ENCODE results near the gene PRRT4. TPM values are rescaled to one million over a fixed set of nuclear protein-coding genes. Genes with fewer than 3 reads are reported as not detected.

The PRRT4 gene
- total RNA-seq, 1 experiment from 2014 or later, result 0.24 TPM

DNA sequence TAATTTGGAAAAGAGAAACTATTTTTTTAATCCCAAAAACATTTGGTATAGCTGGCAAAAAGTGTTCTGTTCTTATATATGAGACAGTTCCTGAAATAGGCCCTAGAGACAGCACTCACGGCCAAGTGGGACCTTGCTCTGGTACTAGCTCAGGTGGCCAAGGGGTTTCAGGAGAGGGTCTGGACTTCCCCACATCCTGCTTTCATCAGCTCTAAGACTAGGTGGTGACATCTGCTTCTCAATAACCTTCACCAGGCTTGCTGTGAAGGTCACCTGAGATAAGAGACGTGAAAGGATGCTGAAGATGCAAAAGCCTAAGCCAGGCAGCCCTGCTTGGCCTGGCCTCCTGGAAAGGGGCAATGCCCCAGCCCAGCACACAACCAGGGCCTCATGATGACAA, 58.4 kb downstream of the PRRT4 start:
- Mint-ChIP-seq H3K27ac (no peak overlapping the region), H3K36me3 (ENCODE audit: insufficient read depth in 1 of 3, low read depth in 3 of 3) (peaks cover 20 to 47% (median 34%) of the 10 kb centered on the region in 3 experiments), H3K4me1 (peaks cover 33 to 35% of the 10 kb centered on the region in 2 experiments), H3K9me3 (peaks cover 0 to 1% of the 10 kb centered on the region in 2 experiments; a peak in 2 of 5 replicates), H3K4me3 (no peak overlapping the region), H3K27me3 (ENCODE audit: low read depth) (no peaks in the 10 kb centered on the region)
- Histone ChIP-seq H3T11ph (ENCODE audit: low read length) (no peak overlapping the region), H2BK12ac (ENCODE audit: insufficient read length, low read depth, low read length) (no peak overlapping the region), H3K79me2 (ENCODE audit: insufficient read depth, low read length) (no peaks in the 10 kb centered on the region), H3K4me2 (ENCODE audit: insufficient read depth, insufficient read length, low read length) (no peak overlapping the region), H3K23me2 (ENCODE audit: insufficient read length, low read depth, low read length, poor library complexity, severe bottlenecking) (no peaks in the 10 kb centered on the region), H2BK15ac (ENCODE audit: low read depth, low read length) (no peak overlapping the region), H3K18ac (ENCODE audit: insufficient read length, low read depth, low read length) (no peak overlapping the region), H3K27me3 (ENCODE audit: insufficient read depth, low read length) (no peaks in the 10 kb centered on the region), H2AK5ac (ENCODE audit: insufficient read length, low read length) (no peak overlapping the region), H4K91ac (ENCODE audit: insufficient read length, low read depth, low read length) (no peak overlapping the region), H2BK120ac (ENCODE audit: low read depth, low read length, poor library complexity, severe bottlenecking) (no peak overlapping the region), H2BK5ac (ENCODE audit: insufficient read length, low read length) (no peak overlapping the region), H2AFZ (ENCODE audit: low read length) (no peak overlapping the region), H3K79me1 (ENCODE audit: insufficient read depth, low read depth, low read length, poor library complexity, severe bottlenecking) (no peaks in the 10 kb centered on the region), H3K27ac (ENCODE audit: insufficient read length, low read depth, low read length) (no peak overlapping the region), H3K4me1 (ENCODE audit: insufficient read depth, low read length) (peaks cover 11% of the 10 kb centered on the region; the same call in 1 of the 2 replicates), H4K20me1 (ENCODE audit: control insufficient read depth, insufficient read depth, insufficient read length) (no peaks in the 10 kb centered on the region), H4K8ac (replicated peaks; ENCODE audit: insufficient read length, low read depth, low read length) (no peak overlapping the region), H3K9ac (ENCODE audit: extremely low read depth, insufficient read length, low read length) (no peak overlapping the region), H3K4ac (ENCODE audit: low read depth, low read length) (no peak overlapping the region), H3K9me3 (ENCODE audit: control insufficient read depth, low read depth, low read length) (no peaks in the 10 kb centered on the region), H3K56ac (ENCODE audit: insufficient read length, low read depth, low read length) (no peak overlapping the region), H4K5ac (ENCODE audit: insufficient read length, low read depth, low read length) (no peak overlapping the region), H3K14ac (ENCODE audit: insufficient read depth, low read length) (no peak overlapping the region), H2BK20ac (ENCODE audit: low read depth, low read length, poor library complexity, severe bottlenecking) (no peak overlapping the region), H3K23ac (ENCODE audit: insufficient read length, low read depth, low read length) (no peak overlapping the region)
- no peak for DNase-seq
- TF ChIP-seq, protein P1, sequence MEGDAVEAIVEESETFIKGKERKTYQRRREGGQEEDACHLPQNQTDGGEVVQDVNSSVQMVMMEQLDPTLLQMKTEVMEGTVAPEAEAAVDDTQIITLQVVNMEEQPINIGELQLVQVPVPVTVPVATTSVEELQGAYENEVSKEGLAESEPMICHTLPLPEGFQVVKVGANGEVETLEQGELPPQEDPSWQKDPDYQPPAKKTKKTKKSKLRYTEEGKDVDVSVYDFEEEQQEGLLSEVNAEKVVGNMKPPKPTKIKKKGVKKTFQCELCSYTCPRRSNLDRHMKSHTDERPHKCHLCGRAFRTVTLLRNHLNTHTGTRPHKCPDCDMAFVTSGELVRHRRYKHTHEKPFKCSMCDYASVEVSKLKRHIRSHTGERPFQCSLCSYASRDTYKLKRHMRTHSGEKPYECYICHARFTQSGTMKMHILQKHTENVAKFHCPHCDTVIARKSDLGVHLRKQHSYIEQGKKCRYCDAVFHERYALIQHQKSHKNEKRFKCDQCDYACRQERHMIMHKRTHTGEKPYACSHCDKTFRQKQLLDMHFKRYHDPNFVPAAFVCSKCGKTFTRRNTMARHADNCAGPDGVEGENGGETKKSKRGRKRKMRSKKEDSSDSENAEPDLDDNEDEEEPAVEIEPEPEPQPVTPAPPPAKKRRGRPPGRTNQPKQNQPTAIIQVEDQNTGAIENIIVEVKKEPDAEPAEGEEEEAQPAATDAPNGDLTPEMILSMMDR (conservative IDR thresholded peaks at IDR 0.05), result no peak
- WGBS (ENCODE audit: extremely low coverage, insufficient read length, low lambda C conversion rate), result no CpG with 5 or more reads among the region's 2 CpGs

Measured in H9 (cell line).